HFFc6 (cell line): Measurements from ENCODE around the gene ENC1. TPM values are rescaled to one million over a fixed set of nuclear protein-coding genes. Genes with fewer than 3 reads are reported as not detected.

Source experiments
- DNase-seq: peaks from one replicate; pipeline ENCODE4 v3.0.0-alpha.2; 2018
- H3K27ac Mint-ChIP-seq: 2 replicates; pipeline ENCODE4 v1.8.0; 2020; ENCODE audit warnings: mild to moderate bottlenecking, mixed read lengths
- H3K27me3 Mint-ChIP-seq: 2 replicates; pipeline ENCODE4 v1.8.0; 2021; ENCODE audit warnings: mild to moderate bottlenecking, moderate library complexity, mixed read lengths; ENCODE audit not compliant: insufficient read depth
- H3K36me3 Mint-ChIP-seq: 2 replicates; pipeline ENCODE4 v1.8.0; 2021; ENCODE audit warnings: low read depth, mixed read lengths
- H3K4me1 Mint-ChIP-seq: 2 replicates; pipeline ENCODE4 v1.8.0; 2020; ENCODE audit warnings: low read depth, mixed read lengths
- H3K4me3 Mint-ChIP-seq: 2 replicates; pipeline ENCODE4 v1.8.0; 2020; ENCODE audit warnings: mild to moderate bottlenecking, moderate library complexity, mixed read lengths
- H3K9me3 Mint-ChIP-seq: 2 replicates; pipeline ENCODE4 v1.8.0; 2020; ENCODE audit warnings: mild to moderate bottlenecking, mixed read lengths
- total RNA-seq, 6 experiments: library from RNA; stranded (reverse); fragmentation: NEBNext Ultra II Directional; extraction: Animal tissue kit (Norgen Biotek cat#: 25700); gene quantifications; 2 replicates in 1 of 6; 3 replicates in 5 of 6; pipeline ENCODE4 v1.2.3, GENCODE V29; 2021
- TF ChIP-seq, protein P1 (sequence below): fragments of 200-600 bp; sonication (generic); IDR thresholded peaks from 2 replicates; pipeline ENCODE4 v1.5.0; 2021; ENCODE audit warnings: antibody characterized with exemption, mild to moderate bottlenecking

ENC1 gene
- total RNA-seq, 6 experiments from 2014 or later, result 22.6 to 56.4 (median 25.4) TPM

GRCh38 chr5:74580729-74581109 lies 59.8 kb downstream of the ENC1 start:
- H3K9me3 Mint-ChIP-seq, result no peaks in the 10 kb centered on the region
- no peak overlapping the region for H3K4me3 Mint-ChIP-seq
- no peak for DNase-seq
- TF ChIP-seq, protein P1, sequence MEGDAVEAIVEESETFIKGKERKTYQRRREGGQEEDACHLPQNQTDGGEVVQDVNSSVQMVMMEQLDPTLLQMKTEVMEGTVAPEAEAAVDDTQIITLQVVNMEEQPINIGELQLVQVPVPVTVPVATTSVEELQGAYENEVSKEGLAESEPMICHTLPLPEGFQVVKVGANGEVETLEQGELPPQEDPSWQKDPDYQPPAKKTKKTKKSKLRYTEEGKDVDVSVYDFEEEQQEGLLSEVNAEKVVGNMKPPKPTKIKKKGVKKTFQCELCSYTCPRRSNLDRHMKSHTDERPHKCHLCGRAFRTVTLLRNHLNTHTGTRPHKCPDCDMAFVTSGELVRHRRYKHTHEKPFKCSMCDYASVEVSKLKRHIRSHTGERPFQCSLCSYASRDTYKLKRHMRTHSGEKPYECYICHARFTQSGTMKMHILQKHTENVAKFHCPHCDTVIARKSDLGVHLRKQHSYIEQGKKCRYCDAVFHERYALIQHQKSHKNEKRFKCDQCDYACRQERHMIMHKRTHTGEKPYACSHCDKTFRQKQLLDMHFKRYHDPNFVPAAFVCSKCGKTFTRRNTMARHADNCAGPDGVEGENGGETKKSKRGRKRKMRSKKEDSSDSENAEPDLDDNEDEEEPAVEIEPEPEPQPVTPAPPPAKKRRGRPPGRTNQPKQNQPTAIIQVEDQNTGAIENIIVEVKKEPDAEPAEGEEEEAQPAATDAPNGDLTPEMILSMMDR, result no peak
- H3K27ac Mint-ChIP-seq, result no peak overlapping the region
- H3K27me3 Mint-ChIP-seq, result peaks cover 1% of the 10 kb centered on the region; the same call in 1 of the 2 replicates
- no peaks in the 10 kb centered on the region for H3K36me3 Mint-ChIP-seq
- peaks cover 28% of the 10 kb centered on the region for H3K4me1 Mint-ChIP-seq

DNA sequence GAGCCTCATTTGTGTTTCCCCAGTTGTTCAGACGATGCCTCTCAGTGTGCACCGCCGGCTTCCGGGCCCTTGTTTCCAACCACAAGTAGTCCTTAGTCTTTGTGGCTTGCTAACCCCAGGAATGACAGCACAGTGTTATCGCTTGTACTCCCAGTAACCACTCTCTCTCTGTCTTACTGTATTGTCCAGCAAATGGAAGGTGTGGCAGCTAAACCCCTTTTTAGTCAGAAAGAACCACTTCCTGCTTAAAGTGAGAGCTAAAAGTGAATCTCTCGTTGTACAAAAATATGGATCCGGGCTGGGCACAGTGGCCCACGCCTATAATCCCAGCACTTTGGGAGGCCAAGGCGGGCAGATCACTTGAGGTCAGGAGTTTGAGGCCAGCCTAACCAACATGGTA lies 61.3 kb downstream of the ENC1 start:
- H3K9me3 Mint-ChIP-seq, result no peaks in the 10 kb centered on the region
- H3K4me1 Mint-ChIP-seq, result peaks cover 28% of the 10 kb centered on the region
- peaks cover 1% of the 10 kb centered on the region; the same call in 1 of the 2 replicates for H3K27me3 Mint-ChIP-seq
- H3K27ac Mint-ChIP-seq, result no peak overlapping the region
- no peaks in the 10 kb centered on the region for H3K36me3 Mint-ChIP-seq
- no peak overlapping the region for H3K4me3 Mint-ChIP-seq
- TF ChIP-seq, protein P1, result no peak
- DNase-seq, result no peak

- H3K27ac Mint-ChIP-seq, result no peak overlapping the region
- no peak for DNase-seq
- TF ChIP-seq, protein P1, result no peak
- H3K36me3 Mint-ChIP-seq, result no peaks in the 10 kb centered on the region
- peaks cover 1% of the 10 kb centered on the region; the same call in 1 of the 2 replicates for H3K27me3 Mint-ChIP-seq
- H3K4me1 Mint-ChIP-seq, result peaks cover 28% of the 10 kb centered on the region
- H3K4me3 Mint-ChIP-seq, result no peak overlapping the region
- no peaks in the 10 kb centered on the region for H3K9me3 Mint-ChIP-seq
These were observed 62.0 kb downstream of the ENC1 start for GRCh38 chr5:74578356-74579044.

Other genes with a start within 250 kb of the ENC1 start
- 100 to 1,000 TPM; 128 to 170 (median 151) TPM for gene HEXB, start 44.5 kb upstream of the ENC1 start, total RNA-seq
- gene GFM2, start 126.4 kb upstream of the ENC1 start, total RNA-seq, result 10 to 100 TPM; 26.6 to 31.0 (median 28.0) TPM
- 100 to 1,000 TPM in 3 of 6 experiments, 10 to 100 TPM in 3; 74.4 to 118 (median 96.0) TPM for gene NSA2, start 126.5 kb upstream of the ENC1 start, total RNA-seq
- gene FAM169A, start 225.7 kb upstream of the ENC1 start, total RNA-seq, result under 1 TPM in 2 of 6 experiments, not detected in 4; 0.02 to 0.07 TPM